Ascending aorta (tissue), 2 donors: ENCODE results near the gene BEX3. TPM values are rescaled to one million over a fixed set of nuclear protein-coding genes. Genes with fewer than 3 reads are reported as not detected.
"Not testable (repeated sequence)": the region's sequence is repeated elsewhere in the genome, so short reads cannot be mapped to it uniquely, and the experiment has no call there.

Experiments used
- DNase-seq, 2 donors: peaks; one replicate each; pipeline ENCODE4 v3.0.0-alpha.2; 2019; ENCODE audit warnings: low spot score in 2 of 2
- H3K27ac ChIP-seq, 2 donors: fragments of 200-600 bp; sonication (generic); one replicate each; pipeline ENCODE4 v1.5.1; 2016 to 2017; ENCODE audit warnings: mild to moderate bottlenecking in 1 of 2
- H3K27me3 ChIP-seq: fragments of 200-600 bp; sonication (generic); one replicate; pipeline ENCODE4 v1.5.1; 2017
- H3K36me3 ChIP-seq, 2 donors: fragments of 200-600 bp; sonication (generic); one replicate each; pipeline ENCODE4 v1.5.1; 2016
- H3K4me1 ChIP-seq, 2 donors: fragments of 200-600 bp; sonication (generic); one replicate each; pipeline ENCODE4 v1.5.1; 2016 to 2017; ENCODE audit warnings: mild to moderate bottlenecking in 1 of 2
- H3K4me3 ChIP-seq, 2 donors: fragments of 200-600 bp; sonication (generic); one replicate each; pipeline ENCODE4 v1.5.1; 2016 to 2017; ENCODE audit warnings: mild to moderate bottlenecking in 1 of 2
- H3K9me3 ChIP-seq, 2 donors: fragments of 200-600 bp; sonication (generic); one replicate each; pipeline ENCODE4 v1.5.1; 2016
- intact Hi-C: fragments of 100-400 bp; cut with DNase I; formaldehyde crosslinking; loops from one replicate; pipeline ENCODE4 v1.15.1; 2023
- total RNA-seq: library from RNA; depleted of rRNA; stranded (reverse); fragments of >200 nt; gene quantifications from one replicate; pipeline ENCODE4 v1.1.0, GENCODE V29; 2016
- TF ChIP-seq, protein P1 (sequence below), 3 experiments: fragments of 200-600 bp in 2 of 3; fragments of 450-650 bp in 1 of 3; sonication (generic) in 2 of 3; IDR thresholded peaks; one replicate each; pipeline ENCODE4 v1.5.1; 2016 to 2019; ENCODE audit warnings: antibody characterized with exemption in 3 of 3, mild to moderate bottlenecking in 1 of 3, moderate library complexity in 1 of 3

The BEX3 gene
- total RNA-seq, 1 donor from 2014 or later, result 32.1 TPM

- no peak for DNase-seq
- Histone ChIP-seq H3K36me3 (no peaks in the 10 kb centered on the region), H3K4me3 (no peak overlapping the region), H3K9me3 (no peaks in the 10 kb centered on the region), H3K27ac (no peak overlapping the region), H3K27me3 (no peaks in the 10 kb centered on the region), H3K4me1 (no peaks in the 10 kb centered on the region)
- TF ChIP-seq, protein P1, sequence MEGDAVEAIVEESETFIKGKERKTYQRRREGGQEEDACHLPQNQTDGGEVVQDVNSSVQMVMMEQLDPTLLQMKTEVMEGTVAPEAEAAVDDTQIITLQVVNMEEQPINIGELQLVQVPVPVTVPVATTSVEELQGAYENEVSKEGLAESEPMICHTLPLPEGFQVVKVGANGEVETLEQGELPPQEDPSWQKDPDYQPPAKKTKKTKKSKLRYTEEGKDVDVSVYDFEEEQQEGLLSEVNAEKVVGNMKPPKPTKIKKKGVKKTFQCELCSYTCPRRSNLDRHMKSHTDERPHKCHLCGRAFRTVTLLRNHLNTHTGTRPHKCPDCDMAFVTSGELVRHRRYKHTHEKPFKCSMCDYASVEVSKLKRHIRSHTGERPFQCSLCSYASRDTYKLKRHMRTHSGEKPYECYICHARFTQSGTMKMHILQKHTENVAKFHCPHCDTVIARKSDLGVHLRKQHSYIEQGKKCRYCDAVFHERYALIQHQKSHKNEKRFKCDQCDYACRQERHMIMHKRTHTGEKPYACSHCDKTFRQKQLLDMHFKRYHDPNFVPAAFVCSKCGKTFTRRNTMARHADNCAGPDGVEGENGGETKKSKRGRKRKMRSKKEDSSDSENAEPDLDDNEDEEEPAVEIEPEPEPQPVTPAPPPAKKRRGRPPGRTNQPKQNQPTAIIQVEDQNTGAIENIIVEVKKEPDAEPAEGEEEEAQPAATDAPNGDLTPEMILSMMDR (IDR thresholded peaks at IDR 0.05), result no peak
- intact Hi-C loops, result no loop called here
These were observed 8.3 kb downstream of the BEX3 start for GRCh38 chrX:103384672-103385071.

DNA sequence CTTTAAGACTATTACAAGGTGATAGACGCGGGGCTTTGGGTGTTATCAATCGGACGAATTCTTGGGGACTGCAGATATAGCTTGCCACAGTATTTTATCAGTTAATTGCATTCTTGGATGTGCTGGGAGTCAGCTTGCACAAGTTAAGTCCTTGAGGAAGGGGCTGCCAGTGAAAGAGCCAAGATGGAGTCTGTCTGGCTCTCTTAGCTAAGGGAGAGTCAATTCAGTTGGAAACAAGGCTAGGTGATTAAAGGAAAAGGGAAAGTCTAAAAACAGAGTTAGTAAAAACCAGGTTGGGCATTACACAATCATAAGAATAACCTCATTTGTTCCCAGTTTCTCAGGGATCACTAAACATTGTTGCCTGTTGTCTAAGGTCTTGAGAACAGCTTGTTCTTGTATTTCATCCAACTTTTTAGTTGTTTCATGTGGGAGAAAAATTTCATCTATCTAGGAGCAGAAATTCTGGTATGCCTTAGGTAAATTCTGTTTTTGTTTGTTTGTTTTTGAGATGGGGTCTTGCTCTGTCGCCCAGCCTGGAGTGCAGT is 9.0 kb downstream of the BEX3 start:
- H3K9me3 ChIP-seq, H3K36me3 ChIP-seq, H3K4me3 ChIP-seq, H3K27me3 ChIP-seq, H3K4me1 ChIP-seq, H3K27ac ChIP-seq, DNase-seq, intact Hi-C loops: not testable (repeated sequence)

DNA sequence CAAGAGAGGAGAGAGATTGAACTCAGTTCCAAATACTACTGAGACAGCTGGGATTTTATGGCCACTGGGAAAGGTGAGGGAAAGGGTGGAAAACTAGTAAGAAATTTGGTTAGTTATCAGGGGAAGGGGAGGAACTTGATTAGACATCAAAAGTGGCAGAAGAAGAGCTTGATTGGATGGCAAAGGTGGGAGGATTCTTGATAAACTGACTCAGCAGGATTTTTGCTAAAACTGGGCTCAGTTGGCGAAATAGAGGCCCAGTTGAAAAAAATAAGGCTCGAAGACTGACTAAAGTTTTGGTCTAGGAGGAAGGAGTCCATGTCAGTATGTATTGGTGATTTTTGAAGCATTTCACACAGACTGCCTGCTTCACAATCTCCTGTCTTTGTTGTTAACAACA is 10.0 kb downstream of the BEX3 start:
- no peaks in the 10 kb centered on the region for H3K36me3 ChIP-seq
- H3K4me1 ChIP-seq, result no peaks in the 10 kb centered on the region
- TF ChIP-seq, protein P1 (IDR thresholded peaks at IDR 0.05), result no peak
- intact Hi-C loops, result no loop called here
- H3K4me3 ChIP-seq, result no peak overlapping the region
- H3K9me3 ChIP-seq, result no peaks in the 10 kb centered on the region
- no peaks in the 10 kb centered on the region for H3K27me3 ChIP-seq
- H3K27ac ChIP-seq, result no peak overlapping the region
- DNase-seq, result no peak

DNA sequence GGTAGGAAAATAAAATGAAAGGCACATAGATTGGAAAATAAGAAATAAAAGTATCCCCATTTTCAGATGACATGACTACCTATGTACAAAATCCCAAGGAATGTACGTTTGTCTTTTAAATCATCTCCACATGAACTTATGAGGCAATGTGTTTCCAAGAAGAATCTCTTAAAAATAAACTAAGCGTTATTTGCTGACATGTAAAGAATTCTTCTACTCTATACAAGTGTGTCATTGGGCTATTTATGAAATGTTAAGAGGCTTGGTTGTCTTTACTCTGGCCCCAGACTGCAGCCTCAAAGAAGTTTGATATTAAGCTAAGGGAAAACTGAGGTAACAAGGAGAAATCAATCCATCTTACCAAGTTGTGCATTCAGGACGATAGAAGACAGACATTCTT is 17.1 kb downstream of the BEX3 start:
- Histone ChIP-seq H3K27ac (no peak overlapping the region), H3K4me3 (no peak overlapping the region), H3K9me3 (no peaks in the 10 kb centered on the region), H3K36me3 (no peaks in the 10 kb centered on the region), H3K27me3 (no peaks in the 10 kb centered on the region), H3K4me1 (no peaks in the 10 kb centered on the region)
- intact Hi-C loops, result no loop called here
- TF ChIP-seq, protein P1 (IDR thresholded peaks at IDR 0.05), result no peak
- no peak for DNase-seq

- intact Hi-C loops, result no loop called here
- Histone ChIP-seq H3K9me3 (no peaks in the 10 kb centered on the region), H3K27ac (no peak overlapping the region), H3K27me3 (no peaks in the 10 kb centered on the region), H3K4me3 (no peak overlapping the region), H3K4me1 (no peaks in the 10 kb centered on the region), H3K36me3 (no peaks in the 10 kb centered on the region)
- TF ChIP-seq, protein P1 (IDR thresholded peaks at IDR 0.05), result no peak
- no peak for DNase-seq
These were observed 19.8 kb downstream of the BEX3 start for GRCh38 chrX:103396186-103396585.

- Histone ChIP-seq H3K4me1 (no peaks in the 10 kb centered on the region), H3K4me3 (no peak overlapping the region), H3K9me3 (no peaks in the 10 kb centered on the region), H3K36me3 (no peaks in the 10 kb centered on the region), H3K27ac (no peak overlapping the region), H3K27me3 (no peaks in the 10 kb centered on the region)
- no peak for DNase-seq
- TF ChIP-seq, protein P1 (IDR thresholded peaks at IDR 0.05), result no peak
- intact Hi-C loops, result no loop called here
These were observed 20.3 kb downstream of the BEX3 start for GRCh38 chrX:103396660-103397059.
